Measurements from ENCODE around the gene TAF7.
"Not testable (repeated sequence)": the region's sequence is repeated elsewhere in the genome, so short reads cannot be mapped to it uniquely, and the experiment has no call there.

Gene TAF7, protein sequence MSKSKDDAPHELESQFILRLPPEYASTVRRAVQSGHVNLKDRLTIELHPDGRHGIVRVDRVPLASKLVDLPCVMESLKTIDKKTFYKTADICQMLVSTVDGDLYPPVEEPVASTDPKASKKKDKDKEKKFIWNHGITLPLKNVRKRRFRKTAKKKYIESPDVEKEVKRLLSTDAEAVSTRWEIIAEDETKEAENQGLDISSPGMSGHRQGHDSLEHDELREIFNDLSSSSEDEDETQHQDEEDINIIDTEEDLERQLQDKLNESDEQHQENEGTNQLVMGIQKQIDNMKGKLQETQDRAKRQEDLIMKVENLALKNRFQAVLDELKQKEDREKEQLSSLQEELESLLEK

DNA sequence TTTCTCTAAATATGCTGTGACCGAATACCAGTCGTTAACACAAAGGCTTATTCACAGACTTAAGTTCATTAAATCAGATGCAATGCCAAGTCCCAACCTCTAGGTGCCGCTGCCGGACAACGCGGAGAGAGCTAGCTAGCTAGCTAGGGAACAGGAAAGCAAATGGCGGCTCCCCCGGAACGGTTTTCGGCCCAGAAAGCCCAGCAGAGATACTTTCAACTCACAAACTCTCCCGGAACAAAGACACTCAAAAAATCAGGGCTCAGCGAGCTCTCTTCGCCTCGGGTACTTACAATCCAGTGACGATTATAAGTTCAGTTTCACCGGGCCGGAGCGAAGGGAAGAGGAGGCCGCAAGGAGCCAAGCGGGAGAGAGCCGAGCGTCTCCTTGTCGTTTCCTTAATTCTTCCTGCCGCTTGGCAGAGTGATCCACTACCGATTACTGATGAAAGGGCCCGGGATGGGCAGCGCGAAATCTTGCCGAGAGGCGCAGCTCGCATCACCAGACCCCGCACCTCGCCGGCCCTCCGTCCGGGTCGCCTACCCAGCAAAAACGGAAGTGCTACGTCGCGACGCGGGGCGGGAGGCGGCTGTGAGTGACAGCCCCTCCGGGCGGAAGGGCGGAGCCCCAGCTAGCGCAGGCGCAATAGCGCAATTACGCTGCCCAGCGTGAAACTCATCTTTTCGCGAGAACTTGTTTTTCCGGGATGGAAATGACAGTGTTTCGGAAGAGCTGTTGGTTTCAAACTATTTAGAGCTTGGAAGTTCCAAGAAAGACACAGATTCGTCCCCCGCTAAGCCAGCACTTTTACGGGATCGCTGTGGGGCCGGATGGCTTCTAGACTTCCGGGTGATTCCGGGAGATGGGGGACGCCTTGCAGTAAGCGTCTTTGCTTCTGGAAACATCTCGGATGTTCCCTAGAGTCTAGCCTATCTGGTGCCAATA lies at the start of gene TAF7:
Gene TAF7, minus strand, starts transcription at position 560 of the 945 bp plus-strand sequence. CDS start 740 bp downstream, outside the sequence.
- peak; percentile 81 to 93 for DNase-seq

DNA sequence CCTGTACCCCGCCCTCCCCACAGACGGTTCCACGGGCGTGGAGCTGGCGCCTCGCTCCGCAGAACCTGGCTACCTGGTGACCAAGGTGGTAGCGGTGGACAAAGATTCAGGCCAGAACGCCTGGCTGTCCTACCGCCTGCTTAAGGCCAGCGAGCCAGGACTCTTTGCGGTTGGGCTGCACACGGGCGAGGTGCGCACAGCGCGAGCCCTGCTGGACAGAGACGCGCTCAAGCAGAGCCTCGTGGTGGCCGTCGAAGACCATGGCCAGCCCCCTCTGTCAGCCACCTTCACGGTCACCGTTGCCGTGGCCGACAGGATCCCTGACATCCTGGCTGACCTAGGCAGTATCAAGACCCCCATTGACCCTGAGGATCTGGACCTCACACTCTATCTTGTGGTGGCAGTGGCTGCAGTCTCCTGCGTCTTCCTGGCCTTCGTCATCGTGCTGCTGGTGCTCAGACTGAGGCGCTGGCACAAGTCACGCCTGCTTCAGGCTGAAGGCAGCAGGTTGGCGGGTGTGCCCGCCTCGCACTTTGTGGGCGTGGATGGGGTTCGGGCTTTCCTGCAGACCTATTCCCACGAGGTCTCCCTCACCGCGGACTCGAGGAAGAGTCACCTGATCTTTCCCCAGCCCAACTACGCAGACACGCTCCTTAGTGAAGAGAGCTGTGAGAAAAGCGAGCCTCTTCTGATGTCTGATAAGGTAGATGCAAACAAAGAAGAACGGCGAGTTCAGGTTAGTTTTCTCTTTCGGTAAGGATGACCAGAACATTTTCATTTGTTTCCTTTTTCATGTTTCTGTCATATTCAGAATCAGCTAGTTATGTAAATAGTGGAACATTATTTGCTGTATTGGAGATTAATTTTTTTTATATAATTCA lies 45.7 kb upstream of the TAF7 start:
- DNase-seq, result no peak

DNA sequence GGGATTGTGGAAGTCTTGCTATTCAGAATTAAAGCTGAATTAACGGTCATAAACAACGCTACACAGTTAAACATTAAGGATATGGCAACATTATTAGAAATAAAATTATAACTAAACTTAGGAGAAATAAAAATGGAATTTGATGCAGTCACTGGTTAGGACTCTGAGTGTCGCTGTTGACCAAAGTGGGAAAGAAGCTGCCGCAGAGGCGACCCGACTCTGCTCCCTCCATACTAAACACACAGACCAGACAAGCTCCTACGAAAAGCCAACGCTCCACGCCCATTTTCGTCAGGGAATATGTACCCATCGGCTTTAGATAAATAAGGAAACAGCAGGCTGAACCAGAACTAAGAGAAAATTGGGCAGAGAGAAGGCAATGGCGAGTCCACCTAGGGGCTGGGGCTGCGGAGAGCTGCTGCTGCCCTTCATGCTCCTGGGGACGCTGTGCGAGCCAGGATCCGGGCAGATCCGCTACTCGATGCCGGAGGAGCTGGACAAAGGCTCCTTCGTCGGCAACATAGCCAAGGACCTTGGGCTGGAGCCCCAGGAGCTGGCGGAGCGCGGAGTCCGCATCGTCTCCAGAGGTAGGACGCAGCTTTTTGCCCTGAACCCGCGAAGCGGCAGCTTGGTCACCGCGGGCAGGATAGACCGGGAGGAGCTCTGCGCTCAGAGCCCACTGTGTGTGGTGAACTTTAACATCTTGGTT lies 43.5 kb upstream of the TAF7 start, which contains the start of gene PCDHGA5:
Gene PCDHGA5, plus strand, starts transcription at position 211 of the 709 bp plus-strand sequence. Its CDS starts 169 bp downstream, at position 380.
- DNase-seq, result no peak

DNA sequence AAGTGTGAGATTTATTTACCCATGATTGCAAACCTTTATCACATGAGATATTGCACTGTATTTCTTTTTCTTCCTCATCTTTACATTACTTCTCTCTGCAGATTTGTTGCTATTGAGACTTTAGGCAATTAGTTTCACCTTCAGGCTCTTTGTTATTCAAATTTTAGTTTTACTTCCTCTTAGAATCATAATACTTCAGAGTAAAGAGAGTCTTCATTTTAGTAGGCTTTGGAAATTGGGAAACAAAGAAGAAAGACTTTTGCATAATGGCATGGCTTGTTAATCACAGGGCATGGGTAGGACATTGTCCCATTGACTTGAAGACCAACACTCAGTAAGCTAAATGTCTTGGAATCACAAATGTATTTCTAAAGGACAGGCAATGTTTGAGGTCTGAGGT lies 42.1 kb upstream of the TAF7 start:
- DNase-seq, result no peak

DNA sequence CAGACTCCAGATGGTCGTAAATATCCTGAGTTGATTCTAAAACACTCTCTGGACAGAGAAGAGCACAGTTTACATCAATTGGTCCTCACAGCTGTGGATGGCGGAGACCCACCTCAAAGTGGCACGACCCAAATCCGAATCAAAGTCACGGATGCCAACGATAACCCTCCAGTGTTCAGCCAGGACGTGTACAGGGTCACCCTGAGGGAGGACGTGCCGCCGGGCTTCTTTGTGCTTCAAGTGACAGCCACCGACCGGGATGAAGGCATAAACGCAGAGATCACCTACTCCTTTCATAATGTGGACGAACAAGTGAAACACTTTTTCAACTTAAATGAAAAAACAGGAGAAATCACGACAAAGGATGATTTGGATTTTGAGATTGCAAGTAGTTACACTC lies 40.1 kb upstream of the TAF7 start:
- no peak for DNase-seq

DNA sequence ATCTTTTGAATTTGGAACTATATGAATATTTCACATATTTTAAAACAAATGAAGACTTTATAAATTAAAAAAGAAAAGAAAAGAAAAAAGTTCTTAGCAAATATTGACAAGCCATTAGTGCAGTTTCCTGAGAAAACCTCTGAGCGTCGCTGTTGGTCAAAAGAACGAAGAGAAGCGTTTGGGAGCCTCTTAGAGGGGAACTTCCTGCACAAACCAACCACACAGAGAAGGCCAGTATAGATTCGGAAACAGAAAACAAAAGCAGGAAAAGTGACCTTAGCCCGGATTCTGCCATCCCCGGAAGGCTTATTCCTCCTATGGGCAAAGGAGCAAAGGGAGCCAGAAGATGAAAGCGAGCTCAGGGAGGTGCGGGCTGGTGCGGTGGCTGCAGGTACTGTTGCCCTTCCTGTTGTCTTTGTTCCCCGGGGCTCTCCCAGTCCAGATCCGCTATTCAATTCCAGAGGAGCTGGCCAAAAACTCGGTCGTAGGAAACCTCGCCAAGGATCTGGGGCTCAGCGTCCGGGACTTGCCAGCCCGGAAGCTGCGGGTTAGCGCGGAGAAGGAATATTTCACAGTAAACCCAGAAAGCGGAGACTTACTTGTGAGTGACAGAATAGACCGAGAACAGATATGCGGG lies 39.3 kb upstream of the TAF7 start, which contains the start of gene PCDHGB2:
Gene PCDHGB2, plus strand, starts transcription at position 205 of the 637 bp plus-strand sequence. Its CDS starts 142 bp downstream, at position 347.
- peak; percentile 62 to 64 for DNase-seq

DNA sequence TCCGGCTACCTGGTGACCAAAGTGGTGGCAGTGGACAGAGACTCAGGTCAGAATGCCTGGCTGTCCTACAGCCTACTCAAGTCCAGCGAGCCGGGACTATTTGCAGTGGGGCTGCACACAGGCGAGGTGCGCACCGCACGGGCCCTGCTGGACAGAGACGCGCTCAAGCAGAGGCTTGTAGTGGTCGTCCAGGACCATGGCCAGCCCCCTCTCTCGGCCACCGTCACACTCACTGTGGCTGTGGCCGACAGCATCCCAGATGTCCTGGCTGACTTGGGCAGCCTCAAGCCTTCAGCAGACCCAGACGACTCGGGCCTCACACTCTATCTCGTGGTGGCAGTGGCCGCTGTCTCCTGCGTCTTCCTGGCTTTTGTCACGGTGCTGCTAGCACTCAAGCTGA lies 36.4 kb upstream of the TAF7 start:
- no peak for DNase-seq

DNA sequence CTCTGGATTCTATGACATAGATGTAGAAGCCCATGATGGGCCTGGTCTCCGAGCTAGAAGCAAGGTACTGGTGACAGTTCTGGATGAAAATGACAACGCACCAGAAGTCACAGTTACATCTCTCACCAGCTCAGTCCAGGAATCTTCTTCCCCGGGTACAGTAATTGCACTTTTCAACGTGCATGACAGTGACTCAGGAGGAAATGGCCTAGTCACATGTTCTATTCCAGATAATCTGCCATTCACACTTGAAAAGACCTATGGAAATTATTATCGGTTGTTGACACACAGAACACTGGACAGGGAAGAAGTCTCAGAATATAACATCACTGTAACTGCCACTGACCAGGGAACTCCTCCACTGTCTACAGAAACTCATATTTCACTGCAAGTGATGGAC lies 35.5 kb upstream of the TAF7 start:
- no peak for DNase-seq

DNA sequence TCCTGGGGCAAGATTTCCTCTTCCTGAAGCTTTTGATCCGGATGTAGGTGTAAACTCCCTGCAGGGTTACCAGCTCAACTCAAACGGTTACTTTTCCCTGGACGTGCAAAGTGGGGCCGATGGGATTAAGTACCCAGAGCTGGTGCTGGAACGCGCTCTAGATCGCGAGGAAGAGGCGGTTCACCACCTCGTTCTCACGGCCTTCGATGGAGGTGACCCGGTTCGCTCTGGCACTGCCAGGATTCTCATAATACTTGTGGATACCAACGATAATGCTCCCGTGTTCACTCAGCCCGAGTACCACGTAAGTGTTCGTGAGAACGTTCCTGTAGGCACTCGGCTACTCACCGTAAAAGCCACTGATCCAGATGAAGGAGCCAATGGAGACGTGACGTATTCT lies 35.1 kb upstream of the TAF7 start:
- no peak for DNase-seq

DNA sequence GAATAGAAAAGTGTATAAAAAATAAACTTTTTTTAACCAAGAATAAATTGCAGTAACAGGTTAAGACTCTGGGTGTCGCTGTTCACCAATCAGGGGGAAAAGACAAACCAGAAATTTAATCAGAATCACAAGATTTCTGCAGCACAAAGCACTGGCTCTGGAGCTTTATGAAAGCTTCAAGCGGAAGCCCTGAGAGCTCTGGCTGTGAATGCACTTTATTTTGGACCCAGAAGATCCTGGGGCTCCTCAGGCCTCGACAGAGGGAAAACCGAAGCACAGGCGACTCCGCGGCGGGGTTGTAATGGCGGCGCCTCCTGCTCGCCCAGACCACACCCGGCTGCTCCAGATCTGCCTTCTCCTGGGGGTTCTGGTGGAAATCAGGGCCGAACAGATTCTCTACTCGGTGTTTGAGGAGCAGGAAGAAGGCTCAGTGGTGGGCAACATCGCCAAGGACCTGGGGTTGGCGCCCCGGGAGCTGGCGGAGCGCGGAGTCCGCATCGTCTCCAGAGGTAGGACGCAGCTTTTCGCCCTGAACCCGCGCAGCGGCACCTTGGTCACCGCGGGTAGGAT lies 34.4 kb upstream of the TAF7 start, which contains the start of gene PCDHGA4:
Gene PCDHGA4, plus strand, starts transcription at position 122 of the 570 bp plus-strand sequence. Its CDS starts 87 bp downstream, at position 209.
- DNase-seq, result no peak

DNA sequence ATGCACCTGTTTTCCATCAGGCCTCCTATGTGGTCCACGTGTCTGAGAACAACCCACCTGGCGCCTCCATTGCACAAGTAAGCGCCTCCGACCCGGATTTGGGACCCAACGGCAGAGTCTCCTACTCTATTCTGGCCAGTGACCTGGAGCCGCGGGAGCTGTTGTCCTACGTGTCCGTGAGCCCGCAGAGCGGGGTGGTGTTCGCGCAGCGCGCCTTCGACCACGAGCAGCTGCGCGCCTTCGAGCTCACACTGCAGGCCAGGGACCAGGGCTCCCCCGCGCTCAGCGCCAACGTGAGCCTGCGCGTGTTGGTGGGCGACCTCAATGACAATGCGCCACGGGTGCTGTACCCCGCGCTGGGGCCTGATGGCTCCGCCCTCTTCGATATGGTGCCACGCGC lies 31.0 kb upstream of the TAF7 start:
- DNase-seq, result no peak

DNA sequence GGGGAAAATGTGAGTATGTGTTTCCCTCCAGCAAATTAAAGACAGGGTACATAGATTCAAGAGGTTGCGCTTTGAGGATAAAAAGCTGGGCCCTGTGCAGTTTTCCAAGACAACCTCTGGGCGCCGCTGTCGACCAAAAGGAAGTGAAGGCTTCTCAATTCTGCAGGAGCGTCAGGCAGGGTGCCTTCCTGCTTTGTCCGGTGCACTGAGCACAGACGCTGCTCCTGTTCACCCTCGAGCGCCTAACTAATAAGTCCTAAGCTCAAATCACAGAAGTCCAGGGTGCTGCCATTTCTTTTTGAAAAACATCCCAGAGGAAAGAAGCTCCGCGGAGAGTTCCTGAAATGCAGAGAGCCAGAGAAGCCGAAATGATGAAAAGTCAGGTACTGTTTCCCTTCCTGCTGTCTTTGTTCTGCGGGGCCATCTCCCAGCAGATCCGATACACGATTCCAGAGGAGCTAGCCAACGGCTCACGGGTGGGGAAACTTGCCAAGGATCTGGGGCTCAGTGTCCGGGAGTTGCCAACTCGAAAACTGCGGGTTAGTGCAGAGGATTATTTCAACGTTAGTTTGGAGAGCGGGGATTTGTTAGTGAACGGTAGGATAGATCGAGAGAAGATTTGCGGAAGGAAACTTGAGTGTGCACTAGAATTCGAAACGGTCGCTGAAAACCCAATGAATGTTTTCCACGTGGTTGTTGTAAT lies 29.5 kb upstream of the TAF7 start, which contains the start of gene PCDHGB1:
Gene PCDHGB1, plus strand, starts transcription at position 183 of the 703 bp plus-strand sequence. Its CDS starts 162 bp downstream, at position 345.
- DNase-seq, result peak; percentile 1 to 52

DNA sequence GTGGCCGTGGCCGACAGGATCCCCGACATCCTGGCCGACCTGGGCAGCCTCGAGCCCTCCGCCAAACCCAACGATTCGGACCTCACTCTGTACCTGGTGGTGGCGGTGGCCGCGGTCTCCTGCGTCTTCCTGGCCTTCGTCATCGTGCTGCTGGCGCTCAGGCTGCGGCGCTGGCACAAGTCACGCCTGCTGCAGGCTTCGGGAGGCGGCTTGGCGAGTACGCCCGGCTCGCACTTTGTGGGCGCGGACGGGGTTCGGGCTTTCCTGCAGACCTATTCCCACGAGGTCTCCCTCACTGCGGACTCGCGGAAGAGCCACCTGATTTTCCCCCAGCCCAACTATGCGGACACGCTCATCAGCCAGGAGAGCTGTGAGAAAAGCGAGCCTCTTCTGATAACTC lies 25.4 kb upstream of the TAF7 start:
- not testable (repeated sequence) for DNase-seq

DNA sequence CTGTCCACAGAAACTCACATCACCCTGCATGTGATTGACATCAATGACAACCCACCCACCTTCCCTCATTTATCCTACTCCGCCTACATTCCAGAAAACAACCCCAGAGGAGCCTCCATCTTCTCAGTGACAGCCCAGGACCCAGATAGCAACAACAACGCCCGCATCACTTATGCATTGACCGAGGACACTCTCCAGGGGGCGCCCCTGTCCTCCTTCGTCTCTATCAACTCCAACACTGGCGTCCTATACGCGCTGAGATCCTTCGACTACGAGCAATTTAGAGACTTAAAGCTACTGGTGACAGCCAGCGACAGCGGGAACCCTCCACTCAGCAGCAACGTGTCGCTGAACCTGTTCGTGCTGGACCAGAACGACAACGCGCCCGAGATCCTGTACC lies 24.7 kb upstream of the TAF7 start:
- DNase-seq, result no peak

DNA sequence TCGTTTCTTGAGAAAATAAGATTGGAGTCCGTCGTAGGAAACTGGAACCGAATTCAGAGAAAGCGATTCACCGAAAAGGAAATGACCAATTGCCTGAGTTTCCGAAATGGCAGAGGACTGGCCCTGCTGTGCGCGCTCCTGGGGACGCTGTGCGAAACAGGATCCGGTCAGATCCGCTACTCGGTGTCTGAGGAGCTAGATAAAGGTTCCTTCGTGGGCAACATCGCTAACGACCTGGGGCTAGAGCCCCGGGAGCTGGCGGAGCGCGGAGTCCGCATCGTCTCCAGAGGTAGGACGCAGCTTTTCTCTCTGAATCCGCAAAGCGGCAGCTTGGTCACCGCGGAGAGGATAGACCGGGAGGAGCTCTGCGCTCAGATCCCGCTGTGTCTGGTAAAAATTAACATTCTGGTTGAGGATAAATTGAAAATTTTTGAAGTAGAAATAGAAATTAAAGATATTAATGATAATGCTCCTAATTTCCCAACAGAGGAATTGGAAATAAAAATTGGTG lies 23.4 kb upstream of the TAF7 start:
- no peak for DNase-seq

DNA sequence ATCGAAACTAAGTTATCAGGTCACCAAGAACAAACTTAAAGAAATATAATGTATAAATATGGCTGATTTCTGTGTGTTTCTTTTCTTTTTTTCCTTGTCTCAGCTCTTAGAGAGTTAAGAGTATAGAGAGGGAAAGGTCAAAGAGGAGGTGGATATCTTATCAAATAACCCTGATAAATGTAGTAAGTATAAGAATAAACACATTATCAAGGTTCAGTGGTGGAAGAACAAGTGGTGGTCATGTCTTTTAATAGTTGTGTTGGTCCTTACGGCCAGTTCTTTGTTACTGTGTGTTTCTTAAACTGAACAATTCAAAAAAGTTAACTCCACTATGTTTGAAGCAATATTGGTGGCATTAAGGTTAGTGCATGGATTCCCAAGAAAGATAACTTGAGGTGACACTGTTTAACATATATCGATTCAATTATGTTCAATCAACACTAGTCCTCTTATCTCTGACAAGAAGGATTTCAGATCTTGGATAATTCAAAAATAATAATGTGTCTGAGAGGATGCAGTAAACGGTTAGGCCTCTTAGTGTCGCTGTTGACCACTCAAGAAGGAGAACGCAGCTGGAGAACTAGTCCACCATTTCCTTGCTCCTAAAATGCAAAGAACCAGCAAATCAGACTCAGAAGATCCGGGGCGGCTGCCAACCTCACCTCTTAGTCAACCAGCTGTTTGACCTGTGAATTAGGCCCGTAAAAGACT lies 22.8 kb upstream of the TAF7 start, which contains the start of gene PCDHGA3:
Gene PCDHGA3, plus strand, starts transcription at position 588 of the 711 bp plus-strand sequence. CDS start 205 bp downstream, outside the sequence.
- DNase-seq, result no peak

DNA sequence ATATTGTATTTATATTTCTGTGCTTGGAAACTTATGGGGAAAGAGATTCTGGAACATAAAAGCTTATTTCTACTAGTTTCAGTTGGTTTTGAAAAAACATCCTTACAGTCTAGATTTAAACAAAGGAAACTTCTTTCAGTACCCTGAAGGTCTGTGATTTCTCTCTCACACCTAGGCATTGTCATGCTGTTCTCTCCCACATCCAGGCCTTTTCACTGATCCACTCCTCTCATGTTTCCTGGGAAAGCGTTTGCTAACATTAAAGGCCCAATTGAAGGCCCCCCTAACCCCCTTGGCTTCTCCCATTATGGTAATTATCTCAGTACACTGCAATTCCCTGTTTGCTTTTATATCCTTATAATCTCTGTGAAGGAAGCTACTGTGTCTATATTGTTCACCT lies 22.2 kb upstream of the TAF7 start:
- DNase-seq, result no peak

DNA sequence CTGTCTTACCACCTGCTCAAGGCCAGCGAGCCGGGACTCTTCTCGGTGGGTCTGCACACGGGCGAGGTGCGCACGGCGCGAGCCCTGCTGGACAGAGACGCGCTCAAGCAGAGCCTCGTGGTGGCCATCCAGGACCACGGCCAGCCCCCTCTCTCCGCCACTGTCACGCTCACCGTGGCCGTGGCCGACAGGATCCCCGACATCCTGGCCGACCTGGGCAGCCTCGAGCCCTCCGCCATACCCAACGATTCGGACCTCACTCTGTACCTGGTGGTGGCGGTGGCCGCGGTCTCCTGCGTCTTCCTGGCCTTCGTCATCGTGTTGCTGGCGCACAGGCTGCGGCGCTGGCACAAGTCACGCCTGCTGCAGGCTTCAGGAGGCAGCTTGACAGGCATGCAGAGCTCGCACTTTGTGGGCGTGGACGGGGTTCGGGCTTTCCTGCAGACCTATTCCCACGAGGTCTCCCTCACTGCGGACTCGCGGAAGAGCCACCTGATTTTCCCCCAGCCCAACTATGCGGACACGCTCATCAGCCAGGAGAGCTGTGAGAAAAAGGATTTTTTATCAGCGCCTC lies 20.3 kb upstream of the TAF7 start:
- DNase-seq, result not testable (repeated sequence)
